WTC11 (cell line): ENCODE measurements around the gene LUC7L.

Experiments used
- CTCF ChIP-seq: fragments of 200-600 bp; IDR thresholded peaks from 2 replicates; pipeline ENCODE4 v1.8.0; 2022; ENCODE audit warnings: antibody characterized with exemption
- ESRRA ChIP-seq: sonication (generic); formaldehyde crosslinking; IDR thresholded peaks from 2 replicates; pipeline ENCODE4 v1.8.1; 2022; ENCODE audit warnings: mild to moderate bottlenecking, missing genetic modification reagents, borderline replicate concordance
- ETV6 ChIP-seq: sonication (generic); formaldehyde crosslinking; IDR thresholded peaks from 2 replicates; pipeline ENCODE4 v1.8.1; 2022; ENCODE audit warnings: mild to moderate bottlenecking, missing genetic modification reagents
- NR2C2 ChIP-seq: sonication (generic); formaldehyde crosslinking; IDR thresholded peaks from 2 replicates; pipeline ENCODE4 v1.8.0; 2022; ENCODE audit warnings: mild to moderate bottlenecking, missing genetic modification reagents
- SMAD3 ChIP-seq: sonication (generic); formaldehyde crosslinking; IDR thresholded peaks from 2 replicates; pipeline ENCODE4 v1.8.0; 2022; ENCODE audit warnings: missing genetic modification reagents, mild to moderate bottlenecking, borderline replicate concordance
- SP1 ChIP-seq: sonication (generic); formaldehyde crosslinking; conservative IDR thresholded peaks from 2 replicates; pipeline ENCODE4 v1.8.1; 2022; ENCODE audit warnings: missing genetic modification reagents
- TCF7 ChIP-seq: sonication (generic); formaldehyde crosslinking; IDR thresholded peaks from 2 replicates; pipeline ENCODE4 v1.8.0; 2022; ENCODE audit warnings: mild to moderate bottlenecking, low read depth, missing genetic modification reagents, moderate library complexity
- TF ChIP-seq, protein P1 (sequence below): sonication (generic); formaldehyde crosslinking; IDR thresholded peaks from 2 replicates; pipeline ENCODE4 v1.8.1; 2023; ENCODE audit warnings: mild to moderate bottlenecking, missing genetic modification reagents, moderate library complexity
- TF ChIP-seq, protein P2 (sequence below): sonication (generic); formaldehyde crosslinking; IDR thresholded peaks from 2 replicates; pipeline ENCODE4 v1.8.0; 2022; ENCODE audit warnings: mild to moderate bottlenecking, missing genetic modification reagents

- no peak for TF ChIP-seq CTCF
- TF ChIP-seq SP1 (CRISPR knock-in tag): no peak
- no peak for TF ChIP-seq NR2C2
- TF ChIP-seq ESRRA (CRISPR knock-in tag): no peak
- TF ChIP-seq SMAD3 (CRISPR knock-in tag): no peak
- TF ChIP-seq, protein P1, sequence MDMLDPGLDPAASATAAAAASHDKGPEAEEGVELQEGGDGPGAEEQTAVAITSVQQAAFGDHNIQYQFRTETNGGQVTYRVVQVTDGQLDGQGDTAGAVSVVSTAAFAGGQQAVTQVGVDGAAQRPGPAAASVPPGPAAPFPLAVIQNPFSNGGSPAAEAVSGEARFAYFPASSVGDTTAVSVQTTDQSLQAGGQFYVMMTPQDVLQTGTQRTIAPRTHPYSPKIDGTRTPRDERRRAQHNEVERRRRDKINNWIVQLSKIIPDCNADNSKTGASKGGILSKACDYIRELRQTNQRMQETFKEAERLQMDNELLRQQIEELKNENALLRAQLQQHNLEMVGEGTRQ (CRISPR knock-in tag): no peak
- TF ChIP-seq, protein P2, sequence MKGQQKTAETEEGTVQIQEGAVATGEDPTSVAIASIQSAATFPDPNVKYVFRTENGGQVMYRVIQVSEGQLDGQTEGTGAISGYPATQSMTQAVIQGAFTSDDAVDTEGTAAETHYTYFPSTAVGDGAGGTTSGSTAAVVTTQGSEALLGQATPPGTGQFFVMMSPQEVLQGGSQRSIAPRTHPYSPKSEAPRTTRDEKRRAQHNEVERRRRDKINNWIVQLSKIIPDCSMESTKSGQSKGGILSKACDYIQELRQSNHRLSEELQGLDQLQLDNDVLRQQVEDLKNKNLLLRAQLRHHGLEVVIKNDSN (CRISPR knock-in tag): no peak
- TF ChIP-seq TCF7 (CRISPR knock-in tag): no peak
- TF ChIP-seq ETV6 (CRISPR knock-in tag): no peak
Measured at GRCh38 chr16:200388-200787, 28.9 kb downstream of the LUC7L start.
